Peyer's patch (tissue), 4 donors: ENCODE measurements around the gene SCRN1.

Experiments used
- POLR2A ChIP-seq, 2 donors: fragments of 450-650 bp; IDR thresholded peaks; one replicate each; pipeline ENCODE4 v1.5.1; 2017; ENCODE audit warnings: antibody characterized with exemption in 2 of 2, mild to moderate bottlenecking in 2 of 2, moderate library complexity in 2 of 2
- TF ChIP-seq, protein P1 (sequence below), 6 experiments: fragments of 450-650 bp in 4 of 6; fragments of 200-600 bp in 2 of 6; sonication (generic) in 1 of 6; IDR thresholded peaks; one replicate each; pipeline ENCODE4 v1.5.1; 2017 to 2019; ENCODE audit warnings: antibody characterized with exemption in 6 of 6, mild to moderate bottlenecking in 3 of 6, moderate library complexity in 1 of 6

DNA sequence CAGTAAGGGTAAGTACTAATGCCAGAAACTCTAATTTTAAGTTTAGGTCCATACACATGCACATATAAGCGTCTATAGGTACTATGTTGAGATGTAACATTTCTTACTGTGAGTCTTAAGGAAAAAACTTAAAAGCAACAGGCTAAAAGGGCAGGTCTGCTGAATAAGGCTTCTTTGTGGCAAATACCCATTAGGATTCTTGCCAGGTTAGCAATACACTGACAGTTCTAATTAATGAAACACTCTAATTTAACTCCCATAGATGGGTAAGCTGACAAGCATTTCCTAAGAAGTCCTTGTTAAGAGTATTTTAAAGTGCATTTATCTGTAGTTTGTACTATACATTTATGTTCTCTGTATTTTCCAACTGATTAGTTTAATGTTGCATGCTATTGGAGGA, 14.0 kb downstream of the SCRN1 start:
- no peak for TF ChIP-seq POLR2A (IDR thresholded peaks at IDR 0.05)
- TF ChIP-seq, protein P1, sequence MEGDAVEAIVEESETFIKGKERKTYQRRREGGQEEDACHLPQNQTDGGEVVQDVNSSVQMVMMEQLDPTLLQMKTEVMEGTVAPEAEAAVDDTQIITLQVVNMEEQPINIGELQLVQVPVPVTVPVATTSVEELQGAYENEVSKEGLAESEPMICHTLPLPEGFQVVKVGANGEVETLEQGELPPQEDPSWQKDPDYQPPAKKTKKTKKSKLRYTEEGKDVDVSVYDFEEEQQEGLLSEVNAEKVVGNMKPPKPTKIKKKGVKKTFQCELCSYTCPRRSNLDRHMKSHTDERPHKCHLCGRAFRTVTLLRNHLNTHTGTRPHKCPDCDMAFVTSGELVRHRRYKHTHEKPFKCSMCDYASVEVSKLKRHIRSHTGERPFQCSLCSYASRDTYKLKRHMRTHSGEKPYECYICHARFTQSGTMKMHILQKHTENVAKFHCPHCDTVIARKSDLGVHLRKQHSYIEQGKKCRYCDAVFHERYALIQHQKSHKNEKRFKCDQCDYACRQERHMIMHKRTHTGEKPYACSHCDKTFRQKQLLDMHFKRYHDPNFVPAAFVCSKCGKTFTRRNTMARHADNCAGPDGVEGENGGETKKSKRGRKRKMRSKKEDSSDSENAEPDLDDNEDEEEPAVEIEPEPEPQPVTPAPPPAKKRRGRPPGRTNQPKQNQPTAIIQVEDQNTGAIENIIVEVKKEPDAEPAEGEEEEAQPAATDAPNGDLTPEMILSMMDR (IDR thresholded peaks at IDR 0.05): no peak
